Measurements from ENCODE around the gene SLC35A5.
"Not testable (repeated sequence)": the region's sequence is repeated elsewhere in the genome, so short reads cannot be mapped to it uniquely, and the experiment has no call there.

SLC35A5 gene, protein sequence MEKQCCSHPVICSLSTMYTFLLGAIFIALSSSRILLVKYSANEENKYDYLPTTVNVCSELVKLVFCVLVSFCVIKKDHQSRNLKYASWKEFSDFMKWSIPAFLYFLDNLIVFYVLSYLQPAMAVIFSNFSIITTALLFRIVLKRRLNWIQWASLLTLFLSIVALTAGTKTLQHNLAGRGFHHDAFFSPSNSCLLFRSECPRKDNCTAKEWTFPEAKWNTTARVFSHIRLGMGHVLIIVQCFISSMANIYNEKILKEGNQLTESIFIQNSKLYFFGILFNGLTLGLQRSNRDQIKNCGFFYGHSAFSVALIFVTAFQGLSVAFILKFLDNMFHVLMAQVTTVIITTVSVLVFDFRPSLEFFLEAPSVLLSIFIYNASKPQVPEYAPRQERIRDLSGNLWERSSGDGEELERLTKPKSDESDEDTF

GRCh38 chr3:112561734-112562529 is at the start of gene SLC35A5, which contains the start of gene ATG3:
Gene SLC35A5 (plus strand): TSS chr3:112562045. CDS start chr3:112563404, 1,359 bp downstream.
Gene ATG3 (minus strand): TSS chr3:112561962. CDS start chr3:112561528, 434 bp downstream.
- DNase-seq: peak; percentile 92

DNA sequence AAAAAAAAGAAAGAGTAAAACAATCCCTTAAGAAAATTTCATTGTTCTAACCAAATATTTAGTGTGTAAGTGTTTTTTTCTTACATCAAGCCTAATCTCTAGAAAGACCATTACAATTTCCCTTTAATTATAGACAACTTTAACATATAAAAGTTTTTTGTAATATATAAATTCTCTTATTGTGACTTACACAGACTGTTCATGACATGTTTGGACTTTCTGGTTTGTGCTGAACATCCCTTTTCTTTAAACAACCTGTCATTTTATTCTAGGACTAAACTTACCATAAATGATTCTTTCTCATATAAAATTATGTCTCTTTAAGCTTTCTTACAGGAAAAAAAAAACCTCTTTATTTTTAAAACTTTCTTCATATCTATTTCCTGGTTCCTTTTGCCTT is 49.5 kb upstream of the SLC35A5 start:
- no peak for DNase-seq

- no peak for DNase-seq
These were observed 47.2 kb upstream of the SLC35A5 start for GRCh38 chr3:112514527-112515128.

- not testable (repeated sequence) for DNase-seq
These were observed 42.9 kb upstream of the SLC35A5 start for GRCh38 chr3:112518970-112519369.

- DNase-seq: peak; percentile 41
These were observed 42.3 kb upstream of the SLC35A5 start for GRCh38 chr3:112519424-112520001.

GRCh38 chr3:112524127-112524526 is 37.7 kb upstream of the SLC35A5 start:
- DNase-seq: not testable (repeated sequence)

- no peak for DNase-seq
These were observed 31.3 kb upstream of the SLC35A5 start for GRCh38 chr3:112530573-112530972.

DNA sequence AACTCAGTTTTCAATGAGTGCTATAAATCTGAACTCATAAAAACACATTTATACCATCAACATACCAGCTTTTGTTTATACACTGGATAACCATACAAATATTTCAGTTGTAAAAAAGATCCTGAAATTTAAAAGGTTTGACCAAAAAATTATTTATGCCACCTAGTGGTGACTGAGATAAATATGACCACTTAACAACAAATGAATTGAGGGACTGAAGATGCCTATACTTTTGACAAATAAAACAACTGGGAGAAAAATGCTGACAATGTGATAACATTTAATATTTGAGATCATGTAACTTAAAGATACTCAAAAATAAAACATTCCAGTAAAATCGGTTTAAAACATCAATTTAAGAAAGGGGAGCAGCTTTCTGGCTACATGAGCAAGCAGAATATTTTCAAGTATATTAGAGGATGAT is 30.5 kb upstream of the SLC35A5 start:
- no peak for DNase-seq

DNA sequence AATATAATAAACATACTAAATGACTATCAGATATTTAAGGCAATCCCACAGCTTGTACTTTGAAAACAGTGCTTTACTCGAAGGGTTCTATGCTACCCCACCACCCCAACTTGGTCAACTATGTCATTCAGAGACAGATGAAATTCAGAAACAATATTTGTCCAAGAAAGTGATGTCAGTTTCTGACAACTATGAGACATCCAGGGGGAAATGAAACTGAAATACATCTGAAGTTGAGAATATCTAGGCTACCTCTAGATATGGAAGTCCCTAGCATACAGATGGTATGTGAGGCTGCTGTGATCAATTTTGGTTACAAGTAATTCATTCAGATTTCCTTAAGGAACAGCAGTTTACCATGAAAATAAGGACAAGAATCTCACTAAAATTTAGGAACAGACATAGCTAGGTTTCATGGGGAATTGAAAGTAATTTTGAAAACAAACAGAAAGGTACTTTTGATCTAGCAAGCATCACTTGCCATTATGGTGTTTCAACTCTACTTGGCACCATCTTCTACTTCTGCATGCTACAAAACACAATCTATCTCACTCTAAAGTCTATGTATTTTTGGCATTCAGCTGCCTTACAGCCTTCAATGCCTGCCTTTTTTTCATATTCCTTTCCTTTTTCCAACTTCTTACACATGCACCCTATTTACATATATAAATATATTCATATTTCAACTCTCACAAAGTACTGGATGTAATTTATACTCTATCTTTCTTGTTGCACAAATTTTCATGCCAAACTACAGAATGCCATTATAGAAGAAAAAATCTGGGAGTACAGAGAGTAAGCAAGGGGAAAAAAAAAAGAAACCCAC is 21.8 kb upstream of the SLC35A5 start:
- no peak for DNase-seq

GRCh38 chr3:112546216-112546759 is 15.6 kb upstream of the SLC35A5 start:
- no peak for DNase-seq

- no peak for DNase-seq
These were observed 11.0 kb upstream of the SLC35A5 start for GRCh38 chr3:112550859-112551258.

GRCh38 chr3:112555535-112556170 is 6.2 kb upstream of the SLC35A5 start:
- DNase-seq: no peak

GRCh38 chr3:112557976-112558375 is 3.9 kb upstream of the SLC35A5 start:
- DNase-seq: no peak

DNA sequence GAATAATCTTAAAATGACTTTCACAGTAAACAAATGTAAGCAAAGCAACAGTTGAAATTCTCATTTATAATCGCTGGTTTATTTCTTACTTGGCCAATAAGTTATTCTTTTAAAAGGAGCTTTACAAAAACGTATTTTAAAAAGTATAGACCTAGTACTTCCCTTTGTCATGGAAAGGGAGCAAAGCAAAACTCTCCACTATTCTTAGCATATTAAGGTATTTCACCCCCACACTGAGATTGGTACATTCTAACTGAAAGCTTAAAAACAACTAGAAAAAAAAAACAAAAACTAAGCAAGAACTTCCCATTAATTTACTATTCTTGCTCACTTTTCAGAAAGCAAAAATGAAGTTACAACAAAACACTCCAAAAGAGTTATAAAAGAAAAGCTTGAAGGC is 1.5 kb upstream of the SLC35A5 start:
- DNase-seq: no peak

DNA sequence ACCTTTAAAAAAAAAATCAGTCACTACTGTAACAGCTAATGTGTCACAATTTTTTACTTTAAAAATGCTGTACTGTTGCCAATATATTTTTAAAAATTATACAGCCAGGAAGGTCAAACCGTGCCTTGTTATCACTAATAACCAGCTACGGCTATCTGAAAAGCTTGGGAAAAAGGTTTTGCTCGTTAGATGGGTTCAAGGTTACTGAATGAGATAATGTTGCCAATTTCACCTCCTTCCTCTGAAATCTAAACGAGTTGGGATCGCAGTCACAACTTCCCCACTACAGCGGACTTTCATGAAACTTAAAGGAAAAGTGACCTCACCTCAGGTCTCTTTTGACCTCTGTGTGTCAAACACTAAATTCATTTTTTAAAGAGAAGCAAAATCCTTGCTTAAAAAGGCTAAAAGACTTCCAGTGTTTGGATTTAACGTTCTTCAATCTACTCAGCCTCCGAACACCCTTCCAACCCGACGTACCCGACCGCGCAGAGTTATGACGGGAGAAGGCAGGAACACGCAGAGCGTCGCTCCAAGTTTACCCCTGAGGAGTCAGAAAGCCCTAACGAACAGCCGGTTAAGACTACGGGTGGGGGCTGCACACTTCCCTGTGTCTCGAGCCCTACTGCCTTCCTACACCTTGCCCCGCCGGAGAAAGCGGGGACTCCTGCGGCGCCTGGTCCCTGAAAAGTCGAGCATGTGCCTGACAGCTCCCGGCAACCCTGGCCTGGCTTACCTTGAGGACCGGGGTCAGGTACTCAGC is 943 bp upstream of the SLC35A5 start:
- peak; percentile 49 for DNase-seq

- peak; percentile 70 for DNase-seq
These were observed 436 bp upstream of the SLC35A5 start for GRCh38 chr3:112561484-112561733.

DNA sequence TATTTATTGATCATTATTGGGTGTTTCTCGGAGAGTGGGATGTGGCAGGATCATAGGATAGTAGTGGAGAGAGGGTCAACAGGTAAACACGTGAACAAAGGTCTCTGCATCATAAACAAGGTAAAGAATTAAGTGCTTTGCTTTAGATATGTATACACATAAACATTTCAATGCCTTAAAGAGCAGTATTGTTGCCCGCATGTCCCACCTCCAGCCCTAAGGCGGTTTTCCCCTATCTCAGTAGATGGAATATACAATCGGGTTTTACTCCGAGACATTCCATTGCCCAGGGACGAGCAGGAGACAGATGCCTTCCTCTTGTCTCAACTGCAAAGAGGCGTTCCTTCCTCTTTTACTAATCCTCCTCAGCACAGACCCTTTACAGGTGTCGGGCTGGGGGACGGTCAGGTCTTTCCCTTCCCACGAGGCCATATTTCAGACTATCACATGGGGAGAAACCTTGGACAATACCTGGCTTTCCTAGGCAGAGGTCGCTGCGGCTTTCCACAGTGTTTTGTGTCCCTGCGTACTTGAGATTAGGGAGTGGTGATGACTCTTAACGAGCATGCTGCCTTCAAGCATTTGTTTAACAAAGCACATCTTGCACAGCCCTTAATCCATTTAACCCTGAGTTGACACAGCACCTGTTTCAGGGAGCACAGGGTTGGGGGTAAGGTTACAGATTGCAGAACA is 2.5 kb downstream of the SLC35A5 start:
- not testable (repeated sequence) for DNase-seq

- DNase-seq: no peak
These were observed 3.1 kb downstream of the SLC35A5 start for GRCh38 chr3:112564940-112565305.

GRCh38 chr3:112568642-112569041 is 6.8 kb downstream of the SLC35A5 start:
- DNase-seq: no peak

- no peak for DNase-seq
These were observed 7.4 kb downstream of the SLC35A5 start for GRCh38 chr3:112569265-112569664.

All from NCI-H1105 (cell line).